DOHH2 (cell line): ENCODE measurements around the gene EDN3.

Experiments
- H3F3A ChIP-seq: fragments of 200-600 bp; sonication (generic), shearing (Covaris generic); 2 replicates; pipeline ENCODE4 v1.6.0; 2016; ENCODE audit warnings: antibody characterized with exemption, mild to moderate bottlenecking; ENCODE audit not compliant: control insufficient read depth, insufficient read depth
- H3K27ac ChIP-seq: fragments of 200-600 bp; sonication (generic); 2 replicates; pipeline ENCODE4 v1.5.1; 2014; ENCODE audit warnings: low read depth, mild to moderate bottlenecking, low read length, moderate library complexity
- H3K27me3 ChIP-seq: fragments of 200-600 bp; sonication (generic); 2 replicates; pipeline ENCODE4 v1.6.1; 2014; ENCODE audit warnings: mild to moderate bottlenecking, low read length, mixed read lengths; ENCODE audit not compliant: control insufficient read depth
- H3K36me3 ChIP-seq: fragments of 200-600 bp; sonication (generic); 2 replicates; pipeline ENCODE4 v1.6.1; 2014; ENCODE audit warnings: mild to moderate bottlenecking, low read length, moderate library complexity, mixed read lengths; ENCODE audit not compliant: control insufficient read depth
- H3K4me1 ChIP-seq: fragments of 200-600 bp; sonication (generic); 2 replicates; pipeline ENCODE4 v1.6.1; 2014; ENCODE audit warnings: mild to moderate bottlenecking, low read length, mixed read lengths; ENCODE audit not compliant: control insufficient read depth
- H3K4me2 ChIP-seq: fragments of 200-600 bp; sonication (generic); 2 replicates; pipeline ENCODE4 v1.6.0; 2014; ENCODE audit warnings: mild to moderate bottlenecking, low read length, moderate library complexity
- H3K4me3 ChIP-seq: fragments of 200-600 bp; sonication (generic); 2 replicates; pipeline ENCODE4 v1.5.1; 2014; ENCODE audit warnings: mild to moderate bottlenecking, low read length, mixed read lengths
- H3K79me2 ChIP-seq: fragments of 200-600 bp; sonication (generic); 2 replicates; pipeline ENCODE4 v1.6.1; 2014; ENCODE audit warnings: mild to moderate bottlenecking, low read length, mixed read lengths; ENCODE audit not compliant: control insufficient read depth
- H3K9me2 ChIP-seq: fragments of 200-600 bp; sonication (generic); replicated peaks from 2 replicates; pipeline ENCODE4 v1.6.1; 2014; ENCODE audit warnings: mild to moderate bottlenecking, low read length, mixed read lengths; ENCODE audit not compliant: control insufficient read depth
- H3K9me3 ChIP-seq: fragments of 200-600 bp; sonication (generic); 2 replicates; pipeline ENCODE4 v1.6.1; 2014; ENCODE audit warnings: antibody characterized with exemption, low read length, mixed read lengths; ENCODE audit not compliant: control insufficient read depth, insufficient read depth
- H4K20me1 ChIP-seq: fragments of 200-600 bp; sonication (generic); 2 replicates; pipeline ENCODE4 v1.6.0; 2014; ENCODE audit warnings: low read depth, mild to moderate bottlenecking, antibody characterized with exemption, low read length, moderate library complexity; ENCODE audit not compliant: control insufficient read depth, insufficient read depth
- CTCF ChIP-seq: fragments of 200-600 bp; sonication (generic); IDR thresholded peaks from one replicate; pipeline ENCODE4 v1.5.1; 2014; ENCODE audit warnings: antibody characterized with exemption, mild to moderate bottlenecking, low read depth, low read length; ENCODE audit not compliant: poor library complexity, severe bottlenecking
- EZH2phosphoT487 ChIP-seq: fragments of 200-600 bp; sonication (generic); IDR thresholded peaks from 2 replicates; pipeline ENCODE4 v1.6.1; 2017; ENCODE audit warnings: borderline replicate concordance, mild to moderate bottlenecking, antibody characterized with exemption, low read length, moderate library complexity, mixed read lengths

The EDN3 gene

GRCh38 chr20:59265298-59265697 is 35.1 kb upstream of the EDN3 start:
- Histone ChIP-seq H3K4me1 (peaks cover 7% of the 10 kb centered on the region; the same call in 1 of the 2 replicates), H3K4me3 (no peak overlapping the region), H3K27me3 (peaks cover 47% of the 10 kb centered on the region), H3K27ac (no peak overlapping the region), H3K79me2 (no peaks in the 10 kb centered on the region), H3K9me2 (no peaks in the 10 kb centered on the region), H4K20me1 (no peaks in the 10 kb centered on the region; the same call in 1 of the 2 replicates), H3K9me3 (no peaks in the 10 kb centered on the region), H3F3A (no peaks in the 10 kb centered on the region), H3K36me3 (no peaks in the 10 kb centered on the region), H3K4me2 (no peak overlapping the region)
- no peak for TF ChIP-seq EZH2phosphoT487
- TF ChIP-seq CTCF: no peak

- Histone ChIP-seq H3K9me3 (no peaks in the 10 kb centered on the region), H3K36me3 (no peaks in the 10 kb centered on the region), H3K4me3 (no peak overlapping the region), H3K27ac (no peak overlapping the region), H3K79me2 (no peaks in the 10 kb centered on the region), H3K4me2 (no peak overlapping the region), H3F3A (no peaks in the 10 kb centered on the region), H3K27me3 (peaks cover 37% of the 10 kb centered on the region), H3K4me1 (peaks cover 7% of the 10 kb centered on the region; the same call in 1 of the 2 replicates), H4K20me1 (no peaks in the 10 kb centered on the region), H3K9me2 (no peaks in the 10 kb centered on the region)
- TF ChIP-seq CTCF: no peak
- no peak for TF ChIP-seq EZH2phosphoT487
These were observed 31.5 kb upstream of the EDN3 start for GRCh38 chr20:59268870-59269269.

GRCh38 chr20:59269411-59270025 is 30.9 kb upstream of the EDN3 start:
- Histone ChIP-seq H3K4me3 (no peak overlapping the region), H4K20me1 (no peaks in the 10 kb centered on the region), H3K9me3 (no peaks in the 10 kb centered on the region), H3K79me2 (no peaks in the 10 kb centered on the region), H3K4me1 (peaks cover 7% of the 10 kb centered on the region; the same call in 1 of the 2 replicates), H3K4me2 (no peak overlapping the region), H3F3A (no peaks in the 10 kb centered on the region), H3K36me3 (no peaks in the 10 kb centered on the region), H3K27ac (no peak overlapping the region), H3K9me2 (no peaks in the 10 kb centered on the region), H3K27me3 (peaks cover 33% of the 10 kb centered on the region)
- no peak for TF ChIP-seq EZH2phosphoT487
- TF ChIP-seq CTCF: no peak
